T-helper 22 cell (primary cell): ENCODE data around the gene CABP7.
"Not testable (repeated sequence)": the region's sequence is repeated elsewhere in the genome, so short reads cannot be mapped to it uniquely, and the experiment has no call there.

ENCODE experiments used
- DNase-seq: peaks from one replicate; pipeline ENCODE4 v3.0.0-alpha.2; 2020; ENCODE audit warnings: low read depth

Gene CABP7

DNA sequence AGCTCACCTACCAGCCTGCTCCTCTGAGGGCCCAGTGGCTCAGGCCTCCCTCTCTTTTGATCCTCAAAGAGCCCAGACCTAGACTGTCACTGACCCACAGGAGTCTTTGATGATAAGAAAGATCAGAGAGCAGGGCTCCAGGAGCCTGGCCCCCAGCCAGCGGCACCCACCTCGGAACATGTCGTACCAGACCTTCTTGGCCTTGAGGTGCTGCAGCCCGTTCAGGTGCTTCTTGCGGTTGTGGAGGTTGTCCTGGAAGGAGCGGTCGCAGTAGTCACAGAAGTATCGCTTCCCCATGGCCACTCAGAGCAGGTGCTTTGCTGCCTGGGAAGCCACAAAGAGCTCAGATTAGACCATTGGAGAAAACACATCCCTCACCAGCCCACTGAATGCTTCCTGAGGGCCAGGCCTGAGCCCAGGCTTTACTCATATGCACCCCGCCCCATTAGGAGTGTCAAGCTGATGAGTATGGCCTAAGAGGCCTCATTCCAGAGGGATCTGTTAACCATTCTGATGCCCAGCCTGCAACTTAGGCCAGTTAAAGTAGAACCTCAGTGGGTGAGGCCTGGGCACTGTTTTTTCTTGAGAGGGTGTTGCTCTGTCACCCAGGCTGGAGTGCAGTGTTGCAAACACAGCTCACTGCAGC lies 28.6 kb downstream of the CABP7 start:
- DNase-seq, result no peak

DNA sequence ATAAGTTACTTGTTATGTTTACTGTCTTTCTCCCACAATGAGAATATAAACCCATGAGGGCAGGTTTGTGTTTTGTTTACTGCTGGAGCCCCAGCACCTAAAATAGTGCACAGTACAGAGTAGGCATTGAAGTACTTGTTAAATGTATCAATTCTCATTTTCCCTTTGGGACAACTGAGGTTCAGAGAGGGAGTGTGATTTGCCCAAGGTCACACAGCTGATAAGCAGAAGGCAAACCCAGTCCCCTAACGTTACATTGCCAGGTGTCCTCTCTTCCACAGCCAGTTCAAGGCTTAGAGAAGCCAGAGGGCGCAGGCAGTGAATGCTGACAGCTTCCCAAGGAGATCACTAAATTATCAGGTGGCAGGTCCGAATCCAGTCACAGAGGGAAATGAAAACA lies 30.2 kb downstream of the CABP7 start:
- DNase-seq, result no peak

DNA sequence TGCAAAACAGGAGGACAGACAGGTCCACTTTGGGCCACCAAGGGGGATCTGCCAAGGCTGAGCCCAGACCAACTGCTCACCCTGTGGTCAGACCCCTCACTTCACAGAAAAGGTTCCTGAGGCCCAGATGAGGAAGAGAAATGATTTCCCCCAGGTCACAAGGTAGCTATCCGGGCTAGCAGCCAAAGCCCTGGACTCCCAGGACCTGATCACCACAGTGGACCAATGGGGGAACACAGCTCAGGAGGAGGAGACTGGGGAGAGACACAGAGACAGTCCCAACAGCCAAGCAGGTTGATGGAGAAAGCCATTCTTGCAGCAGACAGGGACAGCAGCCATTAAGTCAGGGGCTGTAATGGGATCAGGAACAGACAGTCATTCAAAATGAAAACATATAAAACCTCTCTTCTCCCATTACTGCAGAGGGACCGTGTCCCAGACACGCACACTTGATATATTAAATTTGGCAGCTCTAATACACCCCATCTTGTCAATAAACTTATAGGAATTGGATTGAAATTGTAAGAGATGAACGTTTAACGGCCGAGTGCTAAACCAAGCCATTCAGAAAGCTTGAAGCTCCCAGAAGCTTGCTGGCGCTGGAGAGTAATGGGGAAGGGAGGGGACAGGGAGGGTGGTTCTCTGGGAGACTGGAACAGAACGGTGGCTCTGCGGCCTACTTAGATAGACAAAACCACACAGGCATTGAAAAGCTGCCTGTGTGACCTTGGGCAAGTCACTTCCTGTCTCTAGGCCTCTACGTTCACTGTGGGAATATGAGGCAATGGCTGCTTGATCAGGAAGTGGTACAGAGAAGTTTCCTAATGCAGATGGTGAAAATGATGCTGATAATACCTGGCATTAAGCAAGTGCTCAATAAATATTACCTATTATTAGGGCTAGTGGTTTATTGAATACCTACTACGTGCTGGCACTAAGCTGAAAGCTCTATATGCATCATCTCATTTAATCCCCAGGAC lies 31.0 kb downstream of the CABP7 start:
- DNase-seq, result no peak

DNA sequence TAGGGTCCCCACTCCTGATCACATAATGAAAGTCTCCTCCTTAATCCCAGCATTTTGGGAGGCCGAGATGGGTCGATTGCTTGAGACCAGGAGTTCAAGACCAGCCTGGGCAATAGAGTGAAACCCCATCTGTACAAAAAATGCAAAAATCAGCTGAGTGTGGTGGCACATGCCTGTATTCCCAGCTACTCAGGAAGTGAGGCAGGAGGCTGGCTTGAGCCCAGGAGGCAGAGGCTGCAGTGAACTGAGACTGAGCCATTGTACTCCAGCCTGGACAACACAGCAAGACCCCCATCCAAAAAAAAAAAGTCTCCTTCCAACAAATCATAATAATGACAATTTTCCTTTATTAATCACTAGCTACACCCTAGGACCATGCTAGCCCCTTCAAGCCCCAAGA lies 31.9 kb downstream of the CABP7 start:
- DNase-seq, result no peak

DNA sequence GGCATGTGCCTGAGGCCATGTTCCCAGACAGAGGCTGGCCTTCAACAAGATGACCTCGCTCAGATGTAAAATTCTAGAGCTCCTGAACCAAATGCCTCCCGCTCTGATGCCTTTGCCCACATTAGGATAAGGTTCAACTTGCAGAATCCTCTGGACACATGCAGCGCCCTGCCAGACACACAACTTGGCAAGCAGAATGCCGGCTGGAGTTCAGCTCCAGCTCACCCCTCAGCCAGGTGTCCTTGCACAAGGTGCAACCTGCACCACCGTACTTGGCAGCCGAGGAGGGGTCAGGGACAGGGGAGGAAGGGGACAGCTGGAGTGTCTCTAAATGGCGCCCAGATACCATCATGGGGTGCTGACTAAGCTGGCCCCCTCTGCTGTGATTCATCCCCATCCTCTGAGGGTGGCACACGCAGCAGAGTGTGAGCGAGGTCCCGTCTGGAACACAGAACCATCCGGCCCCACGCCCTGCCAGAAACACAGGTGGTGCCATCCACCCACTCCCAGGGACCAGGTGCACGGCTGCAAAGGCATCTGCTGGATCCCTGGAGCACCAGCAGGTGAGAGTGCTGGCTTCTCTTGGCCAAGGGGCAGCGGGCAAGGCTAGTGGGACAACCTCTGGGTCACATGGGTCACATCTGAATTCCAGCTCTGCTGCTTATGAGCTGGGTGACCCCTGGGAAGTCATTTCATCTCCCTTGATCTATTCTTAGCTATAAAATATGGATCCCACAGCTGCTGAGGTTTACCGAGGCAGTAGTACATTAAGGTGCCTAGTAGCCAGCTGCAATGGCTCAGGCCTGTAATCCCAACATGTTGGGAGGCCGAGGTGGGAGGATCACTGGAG lies 34.2 kb downstream of the CABP7 start:
- no peak for DNase-seq

DNA sequence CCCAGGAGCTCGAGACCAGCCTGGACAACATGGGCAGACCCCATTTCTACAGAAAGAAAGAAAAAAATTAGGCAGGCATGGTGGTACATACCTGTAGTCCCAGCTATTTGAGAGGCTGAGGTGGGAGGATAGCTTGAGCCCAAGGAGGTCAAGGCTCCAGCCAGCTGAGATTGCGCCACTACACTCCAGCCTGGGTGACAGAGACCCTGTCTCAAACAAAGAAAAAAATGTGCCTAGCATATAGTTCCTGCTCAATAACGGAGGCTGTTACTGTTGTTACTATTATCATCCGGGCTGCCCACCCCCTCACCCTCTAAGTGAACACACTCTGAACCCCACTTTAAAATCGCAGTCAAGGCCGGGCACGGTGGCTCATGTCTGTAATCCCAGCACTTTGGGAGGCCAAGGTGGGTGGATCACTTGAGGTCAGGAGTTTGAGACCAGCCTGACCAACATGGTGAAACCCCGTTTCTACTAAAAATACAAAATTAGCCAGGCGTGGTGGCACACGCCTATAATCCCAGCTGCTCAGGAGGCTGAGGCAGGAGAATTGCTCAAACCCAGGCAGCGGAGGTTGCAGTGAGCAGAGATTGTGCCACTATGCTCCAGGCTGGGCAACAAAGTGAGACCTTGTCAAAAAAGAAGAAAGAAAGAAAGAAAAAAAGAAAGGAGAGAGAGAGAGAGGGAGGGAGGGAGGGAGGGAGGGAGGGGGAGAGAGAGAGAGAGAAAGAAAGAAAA lies 35.0 kb downstream of the CABP7 start:
- DNase-seq, result not testable (repeated sequence)

DNA sequence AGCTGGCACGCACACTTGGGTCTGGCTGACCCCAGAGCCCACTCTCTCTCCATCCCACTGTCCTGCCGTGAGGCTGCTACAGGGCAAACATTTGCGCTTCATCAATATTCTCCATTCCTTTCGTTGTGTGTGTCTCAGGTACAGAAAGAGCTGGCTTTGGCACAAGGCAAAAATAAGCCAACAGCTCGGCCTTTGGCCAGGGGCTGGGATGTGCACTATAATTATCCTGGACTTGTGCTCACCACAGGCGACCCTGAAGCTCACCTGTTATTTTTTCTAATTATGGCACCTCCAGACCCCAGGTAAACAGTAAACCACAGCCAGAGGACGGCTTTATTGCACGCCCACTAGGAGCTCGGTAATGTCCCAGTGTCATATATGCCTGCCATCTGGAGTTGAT lies 36.1 kb downstream of the CABP7 start:
- DNase-seq, result no peak

DNA sequence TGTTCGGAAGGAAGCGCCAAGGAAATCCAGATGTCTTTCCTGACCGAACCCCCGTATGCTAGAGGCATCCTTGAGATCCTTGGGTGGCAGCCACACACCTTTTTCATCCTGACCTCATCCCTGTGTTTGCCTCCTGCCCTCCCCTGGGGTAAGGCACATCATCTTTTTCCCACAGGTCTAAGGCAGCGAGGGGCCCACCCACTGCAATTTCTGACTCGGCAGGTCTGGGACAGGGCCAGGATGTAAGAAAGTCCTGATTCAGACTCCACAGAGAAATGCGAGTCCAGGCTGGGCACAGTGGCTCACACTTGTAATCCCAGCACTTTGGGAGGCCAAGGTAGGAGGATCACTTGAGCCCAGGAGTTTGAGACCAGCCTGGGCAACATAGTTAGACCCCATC lies 36.5 kb downstream of the CABP7 start:
- no peak for DNase-seq

DNA sequence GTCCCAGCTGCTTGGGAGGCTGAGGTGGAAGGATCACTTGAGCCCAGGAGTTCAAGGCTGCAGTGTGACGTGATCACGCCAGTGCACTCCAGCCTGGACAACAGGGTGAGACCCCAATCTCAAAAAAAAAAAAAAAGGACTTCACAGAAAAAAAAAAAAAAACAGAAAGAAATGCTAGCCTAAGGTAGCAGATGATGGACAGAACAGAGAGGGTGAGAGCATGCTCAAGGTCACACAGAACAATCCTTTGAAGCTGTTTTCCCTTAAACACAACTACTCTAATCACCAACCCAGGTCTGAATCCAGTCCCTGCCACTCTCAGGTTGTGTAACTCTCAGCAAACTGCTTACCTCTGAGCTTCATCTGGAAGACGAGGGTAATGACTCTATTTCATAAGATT lies 37.3 kb downstream of the CABP7 start:
- DNase-seq, result no peak

DNA sequence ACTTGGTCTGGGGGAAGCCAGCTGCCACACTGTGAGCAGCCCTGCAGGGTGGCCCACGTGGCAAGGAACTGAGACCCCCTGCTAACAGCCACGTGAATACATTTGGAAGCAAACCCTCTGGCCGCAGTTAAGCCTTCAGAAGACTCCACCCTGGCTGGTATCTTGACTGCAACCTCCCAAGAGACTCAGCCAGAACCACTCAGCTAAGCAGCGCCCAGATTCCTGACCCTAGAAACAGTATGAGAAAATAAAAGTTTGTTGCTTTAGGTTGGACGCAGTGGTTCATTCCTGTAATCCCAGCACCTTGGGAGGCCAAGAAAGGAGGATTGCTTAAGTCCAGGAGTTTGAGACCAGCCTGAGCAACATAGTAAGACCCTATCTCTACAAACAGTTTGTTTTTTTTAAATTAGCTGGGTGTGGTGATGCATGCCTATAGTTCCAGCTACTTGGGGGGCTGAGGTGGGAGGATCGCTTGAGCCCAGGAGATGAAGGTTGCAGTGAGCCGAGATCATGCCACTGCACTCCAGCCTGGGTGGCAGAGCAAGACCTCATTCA lies 38.3 kb downstream of the CABP7 start:
- DNase-seq, result no peak

DNA sequence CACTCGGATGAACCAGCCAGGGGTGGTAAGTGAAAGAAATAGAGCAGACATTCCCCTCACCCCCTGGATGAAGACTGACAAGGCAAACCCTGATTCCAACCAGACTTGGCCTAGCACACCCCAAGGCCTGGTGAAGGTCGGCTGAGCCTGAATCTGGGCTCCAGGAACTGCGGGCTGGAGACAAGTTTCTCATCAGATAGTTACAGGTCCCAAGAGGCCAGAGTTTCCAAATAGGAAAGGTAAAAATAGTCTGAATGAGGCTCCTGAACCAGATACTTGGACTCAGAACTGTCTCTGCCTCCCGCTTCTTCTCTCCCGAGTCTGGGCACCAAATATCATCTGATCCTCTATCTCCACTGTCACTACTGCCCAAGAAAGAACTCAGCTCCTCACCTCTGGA lies 39.2 kb downstream of the CABP7 start:
- DNase-seq, result no peak

DNA sequence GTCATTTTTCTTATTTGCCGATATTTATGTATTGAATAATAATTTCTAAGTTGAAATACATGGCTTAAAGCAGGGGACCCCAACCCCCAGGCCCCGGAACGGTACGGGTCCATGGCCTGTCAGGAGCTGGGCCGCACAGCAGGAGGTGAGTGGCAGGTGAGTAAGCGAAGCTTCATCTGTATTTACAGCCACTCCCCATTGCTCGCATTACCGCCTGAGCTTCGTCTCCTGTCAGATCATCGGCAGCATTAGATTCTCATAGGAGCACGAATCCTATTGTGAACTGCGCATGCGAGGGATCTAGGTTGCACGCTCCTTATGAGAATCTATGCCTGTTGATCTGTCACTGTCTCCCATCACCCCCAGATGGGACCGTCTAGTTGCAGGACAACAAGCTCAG lies 42.5 kb downstream of the CABP7 start:
- no peak for DNase-seq

DNA sequence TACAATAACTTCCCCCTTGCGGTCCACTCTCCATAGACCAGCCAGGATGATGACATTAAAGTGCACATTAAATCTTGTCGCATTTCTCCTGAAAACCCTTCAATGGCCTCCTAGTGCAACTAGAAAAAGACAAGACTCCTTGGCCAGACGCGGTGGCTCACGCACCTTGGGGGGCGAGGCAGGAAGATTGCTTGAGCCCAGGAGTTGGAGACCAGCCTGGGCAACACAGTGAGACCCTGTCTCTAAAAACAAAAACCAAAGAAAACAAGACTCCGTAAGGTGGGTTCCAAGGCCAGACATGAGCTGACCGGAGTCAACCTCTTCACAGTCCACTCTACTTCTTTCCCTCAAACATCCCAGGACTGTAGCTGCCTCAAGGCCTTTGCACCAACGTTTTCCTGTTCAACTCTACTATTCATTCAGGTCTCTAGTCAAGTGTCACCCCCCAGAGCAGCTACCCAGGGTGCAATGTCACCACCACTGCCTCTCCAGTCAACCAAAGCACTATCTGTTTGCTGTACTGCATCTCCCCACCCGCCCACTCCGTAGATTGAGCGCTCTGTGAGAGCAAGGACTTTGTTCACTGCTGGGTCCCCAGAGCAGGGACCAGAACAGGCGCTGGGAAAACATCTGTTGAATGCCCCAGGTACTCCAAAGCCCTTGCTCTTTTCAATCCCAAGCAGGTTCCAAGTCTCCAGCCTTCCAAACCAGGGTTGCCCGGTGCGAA lies 46.3 kb downstream of the CABP7 start:
- no peak for DNase-seq

DNA sequence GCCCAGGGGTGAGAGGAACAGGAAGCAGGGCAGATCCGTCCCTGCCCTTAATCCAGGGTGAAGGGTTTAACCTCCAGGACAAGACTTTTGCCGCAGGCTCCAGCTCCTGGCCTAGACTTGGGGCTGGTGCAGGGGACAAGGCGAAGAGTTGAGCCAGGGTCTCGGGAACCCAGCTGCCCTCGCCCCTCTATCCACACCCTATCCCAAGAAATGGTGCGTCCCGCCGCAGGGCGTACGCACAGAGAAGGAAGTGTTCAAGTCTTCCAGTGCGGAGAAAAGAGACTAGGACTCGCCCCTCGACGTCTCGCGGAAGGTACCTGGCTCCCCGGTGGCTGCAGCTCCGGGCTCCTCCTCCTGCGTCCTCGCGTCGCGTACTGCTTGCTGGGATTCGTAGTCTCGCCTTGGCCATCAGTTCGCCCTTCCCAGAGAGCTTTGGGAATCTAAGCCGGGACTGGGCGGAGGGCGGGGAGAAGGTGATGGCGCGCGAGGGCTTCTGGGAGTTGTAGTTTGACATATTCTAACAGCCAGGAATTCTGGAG lies 46.9 kb downstream of the CABP7 start, which contains the start of gene ZMAT5:
TSS of gene ZMAT5 (minus strand) at position 376 of the 539 bp plus-strand sequence. CDS start 18,463 bp downstream, outside the sequence.
- DNase-seq, result peak; percentile 90

DNA sequence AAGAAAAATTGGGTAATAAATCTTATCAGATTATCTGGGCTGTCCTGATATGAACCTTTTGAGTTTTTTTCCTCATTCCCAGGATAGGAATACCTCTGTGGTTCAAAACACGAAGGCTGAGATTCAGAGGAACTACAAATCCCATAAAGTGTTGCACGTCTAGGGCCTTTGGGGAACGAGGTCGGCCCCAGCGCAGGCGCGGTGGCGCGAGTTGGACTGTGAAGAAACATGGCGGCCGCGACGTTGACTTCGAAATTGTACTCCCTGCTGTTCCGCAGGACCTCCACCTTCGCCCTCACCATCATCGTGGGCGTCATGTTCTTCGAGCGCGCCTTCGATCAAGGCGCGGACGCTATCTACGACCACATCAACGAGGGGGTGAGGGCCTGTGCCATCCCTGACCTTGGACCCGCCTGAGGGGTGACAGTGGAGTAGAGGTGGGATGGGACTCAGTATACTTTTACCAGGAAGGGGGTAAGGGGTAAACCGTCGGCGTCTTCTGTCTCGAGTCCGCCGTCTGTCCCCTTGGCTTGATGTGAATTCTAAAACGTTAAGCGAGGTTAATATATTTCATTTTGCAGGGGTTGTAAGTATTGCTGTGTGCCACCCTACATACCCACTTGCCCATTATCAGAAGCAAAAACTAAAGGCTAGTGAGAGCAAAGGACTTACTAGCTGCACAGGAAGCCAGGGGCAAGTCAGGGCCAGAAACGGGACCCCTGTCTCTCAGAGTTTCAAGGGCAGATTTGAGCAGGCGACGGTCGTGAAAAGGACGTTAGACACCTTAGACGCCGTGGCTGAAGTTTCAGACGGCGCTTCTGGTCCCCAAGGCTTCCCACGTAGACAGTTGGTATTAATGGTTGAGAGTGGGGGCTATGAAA lies 47.6 kb downstream of the CABP7 start, which contains the start of gene UQCR10:
TSS of gene UQCR10 (plus strand) at position 199 of the 881 bp plus-strand sequence. CDS start at position 229, 30 bp downstream.
- DNase-seq, result peak; percentile 86

DNA sequence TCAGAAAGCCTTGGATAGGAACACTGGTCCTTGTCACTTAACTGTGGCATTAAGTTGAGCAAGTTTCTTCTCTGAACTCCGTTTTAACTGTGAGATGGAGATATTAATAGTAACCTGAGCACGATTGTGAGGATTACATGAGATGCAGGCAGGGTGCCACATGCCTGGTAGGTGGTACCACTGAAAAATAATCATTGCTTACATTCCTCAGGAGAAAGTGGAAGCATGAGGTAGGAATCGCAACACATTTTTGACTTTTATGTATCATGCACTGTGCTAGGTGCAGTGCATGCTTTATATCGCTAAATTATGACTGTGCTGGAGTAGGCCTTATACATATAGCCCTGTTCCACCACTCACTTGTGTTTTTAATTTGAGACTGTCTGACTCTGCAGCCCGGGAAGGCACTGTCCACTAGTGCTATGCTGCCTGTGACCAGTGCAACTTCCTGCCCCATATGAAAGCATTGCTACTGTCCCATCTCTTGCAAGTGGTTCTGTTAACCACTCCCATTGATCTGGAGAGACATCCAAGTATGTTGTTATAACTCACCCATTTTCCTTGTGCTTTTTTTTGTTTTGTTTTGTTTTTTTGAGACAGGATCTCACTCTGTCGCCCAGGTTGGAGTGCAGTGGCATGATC lies 48.4 kb downstream of the CABP7 start:
- no peak for DNase-seq

DNA sequence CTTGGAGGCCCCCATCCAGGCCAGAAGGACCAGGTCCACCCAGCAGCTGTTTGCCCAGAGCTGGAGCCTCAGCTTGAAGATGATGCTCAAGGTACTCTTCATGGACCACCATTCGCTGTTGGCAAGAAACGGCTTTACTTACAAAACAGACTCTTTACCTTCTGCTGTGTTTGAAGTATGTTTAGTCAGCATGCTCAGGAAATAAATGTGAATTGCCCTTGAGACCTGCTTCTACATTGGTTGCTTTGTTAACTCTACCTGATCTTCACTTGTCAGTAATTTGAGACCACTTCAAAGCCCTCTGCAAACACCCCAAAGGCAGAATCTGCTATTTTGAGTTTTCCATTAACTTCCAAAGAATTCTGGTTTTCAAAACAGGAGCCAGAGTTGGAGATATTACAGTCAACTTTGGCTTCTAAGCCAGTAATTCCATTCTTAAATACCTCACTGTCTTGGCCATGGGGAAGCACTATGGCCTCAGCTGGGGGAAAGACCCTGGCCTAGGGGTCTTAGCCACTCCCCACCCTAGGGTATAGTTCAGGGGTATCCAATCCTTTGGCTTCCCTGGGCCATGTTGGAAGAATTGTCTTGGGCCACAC lies 50.0 kb downstream of the CABP7 start:
- DNase-seq, result no peak

DNA sequence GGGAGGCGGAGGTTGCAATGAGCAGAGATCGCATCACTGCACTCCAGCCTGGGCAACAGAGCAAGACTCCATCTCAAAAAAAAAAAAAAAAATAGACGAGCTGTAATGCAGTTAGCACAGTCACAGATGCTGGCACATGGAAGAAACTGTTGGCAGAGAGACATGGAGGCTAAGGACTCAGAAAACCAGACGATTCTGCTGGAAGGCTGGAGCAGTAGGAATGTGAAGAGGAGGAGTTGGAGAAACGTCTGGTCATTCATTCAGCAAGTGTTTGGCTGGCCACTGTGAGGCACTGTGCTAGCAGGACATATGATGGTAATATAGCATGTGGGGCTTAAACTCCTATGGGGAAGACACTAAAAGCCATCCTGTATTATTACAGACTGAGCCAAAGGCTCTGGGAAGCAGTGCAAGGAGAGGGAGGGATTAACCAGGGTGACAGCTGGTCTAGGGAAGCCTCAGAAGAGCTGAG lies 52.4 kb downstream of the CABP7 start:
- no peak for DNase-seq
